H1 (cell line): ENCODE results near the gene ARID1B. TPM values are rescaled to one million over a fixed set of nuclear protein-coding genes. Genes with fewer than 3 reads are reported as not detected.

Experiments
- CTCF ChIA-PET: fragments of 300-600 bp; sonication (Branson Sonifier 250); formaldehyde crosslinking; loops from one replicate; lab custom pipeline; 2021; ENCODE audit not compliant: partially characterized antibody; lab: Charles Lee
- POLR2A ChIA-PET: fragments of 300-600 bp; sonication (Branson Sonifier 250); formaldehyde crosslinking; loops from one replicate; lab custom pipeline; 2021; ENCODE audit warnings: inconsistent platforms; ENCODE audit not compliant: partially characterized antibody; lab: Charles Lee
- DNase-seq, 2 experiments: peaks; one replicate each; pipeline versions ENCODE4 v3.0.0 to v3.0.0-alpha.2; 2010 to 2022; ENCODE audit warnings: low spot score in 2 of 2, low read depth in 1 of 2, mixed read lengths in 1 of 2
- FAIRE-seq: peaks from 2 replicates; lab custom pipeline; 2011; peaks lifted over from hg19 to GRCh38; lab: Jason Lieb, UNC
- H2AFZ ChIP-seq: 2 replicates; pipeline ENCODE4 v1.8.1; 2012; ENCODE audit warnings: low read length, inconsistent platforms
- H2AK5ac ChIP-seq: 2 replicates; pipeline ENCODE4 v1.6.1; 2013; ENCODE audit warnings: low read depth, low read length
- H2BK120ac ChIP-seq: replicated peaks from 2 replicates; pipeline ENCODE3; 2013; ENCODE audit warnings: low read depth, low read length, inconsistent platforms
- H2BK12ac ChIP-seq: 2 replicates; pipeline ENCODE4 v1.6.1; 2013; ENCODE audit warnings: low read depth, low read length
- H2BK15ac ChIP-seq: 2 replicates; pipeline ENCODE4 v1.6.1; 2013; ENCODE audit warnings: low read length
- H2BK20ac ChIP-seq: 2 replicates; pipeline ENCODE4 v1.6.1; 2013; ENCODE audit warnings: low read length
- H2BK5ac ChIP-seq: 2 replicates; pipeline ENCODE4 v1.6.1; 2013; ENCODE audit warnings: low read depth, low read length
- H3K14ac ChIP-seq: 2 replicates; pipeline ENCODE4 v1.6.1; 2013; ENCODE audit warnings: inconsistent platforms; ENCODE audit not compliant: insufficient read length
- H3K18ac ChIP-seq: 2 replicates; pipeline ENCODE4 v1.6.1; 2013; ENCODE audit warnings: low read length; ENCODE audit errors: extremely low read depth
- H3K23ac ChIP-seq: 2 replicates; pipeline ENCODE4 v1.6.1; 2013; ENCODE audit warnings: inconsistent platforms; ENCODE audit not compliant: insufficient read length
- H3K23me2 ChIP-seq: 2 replicates; pipeline ENCODE4 v1.6.1; 2013; ENCODE audit warnings: low read depth, low read length
- H3K27ac ChIP-seq: 2 replicates; pipeline ENCODE4 v1.6.1; 2011; ENCODE audit warnings: low read depth, low read length, inconsistent platforms
- H3K27me3 ChIP-seq, 4 experiments: replicated peaks in 1 of 4; 1 replicate in 1 of 4; 2 replicates in 3 of 4; pipeline versions ENCODE4 v1.6.1 to v1.8.1; 2011 to 2013; ENCODE audit warnings: low read length in 3 of 4, mild to moderate bottlenecking in 3 of 4, inconsistent platforms in 2 of 4, mixed read lengths in 2 of 4, moderate library complexity in 1 of 4; ENCODE audit not compliant: control insufficient read depth in 3 of 4, insufficient read depth in 3 of 4; ENCODE audit errors: extremely low read depth in 1 of 4
- H3K36me3 ChIP-seq, 4 experiments: 2 replicates each; pipeline versions ENCODE4 v1.6.1 to v1.8.1; 2011 to 2013; ENCODE audit warnings: mild to moderate bottlenecking in 4 of 4, low read length in 3 of 4, moderate library complexity in 2 of 4, control low read depth in 1 of 4, inconsistent platforms in 1 of 4; ENCODE audit not compliant: insufficient read depth in 4 of 4, control insufficient read depth in 2 of 4
- H3K4ac ChIP-seq: replicated peaks from 2 replicates; pipeline ENCODE3; 2013; ENCODE audit warnings: low read length, low read depth, mixed read lengths, inconsistent platforms; ENCODE audit not compliant: insufficient read length
- H3K4me1 ChIP-seq, 4 experiments: replicated peaks in 1 of 4; 1 replicate in 1 of 4; 2 replicates in 3 of 4; pipeline versions ENCODE4 v1.6.1 to v1.8.1; 2011 to 2013; ENCODE audit warnings: low read length in 3 of 4, inconsistent platforms in 2 of 4, mixed read lengths in 1 of 4; ENCODE audit not compliant: insufficient read depth in 4 of 4, control insufficient read depth in 3 of 4
- H3K4me2 ChIP-seq, 2 experiments: 2 replicates each; pipeline versions ENCODE4 v1.6.1 to v1.8.1; 2011 to 2013; ENCODE audit warnings: low read depth in 2 of 2, low read length in 2 of 2, control low read depth in 1 of 2, inconsistent platforms in 1 of 2, mild to moderate bottlenecking in 1 of 2; ENCODE audit not compliant: insufficient read depth in 1 of 2
- H3K4me3 ChIP-seq, 4 experiments: fragments of 200-600, 300-600 bp in 1 of 4; sonication (generic), shearing (Covaris generic), sonication (Bioruptor Twin) in 1 of 4; 2 replicates each; pipeline versions ENCODE4 v1.5.1 to v1.8.1; 2011 to 2016; ENCODE audit warnings: low read length in 4 of 4, low read depth in 3 of 4, control low read depth in 2 of 4, inconsistent platforms in 2 of 4, mild to moderate bottlenecking in 2 of 4, mixed read lengths in 1 of 4, moderate library complexity in 1 of 4; ENCODE audit not compliant: insufficient read depth in 2 of 4; ENCODE audit errors: extremely low read depth in 1 of 4
- H3K56ac ChIP-seq: replicated peaks from 2 replicates; pipeline ENCODE3; 2013; ENCODE audit warnings: low read depth, mild to moderate bottlenecking, mixed read lengths, low read length, inconsistent platforms; ENCODE audit not compliant: insufficient read length
- H3K79me1 ChIP-seq: 2 replicates; pipeline ENCODE4 v1.6.1; 2013; ENCODE audit warnings: low read depth, low read length, control low read depth
- H3K79me2 ChIP-seq, 2 experiments: 2 replicates each; pipeline versions ENCODE4 v1.6.1 to v1.8.1; 2012 to 2013; ENCODE audit warnings: low read length in 2 of 2, mild to moderate bottlenecking in 2 of 2, inconsistent platforms in 1 of 2; ENCODE audit not compliant: insufficient read depth in 2 of 2, control insufficient read depth in 1 of 2
- H3K9ac ChIP-seq, 4 experiments: replicated peaks in 1 of 4; 1 replicate in 1 of 4; 2 replicates in 3 of 4; pipeline versions ENCODE4 v1.6.1 to v1.8.1; 2011 to 2013; ENCODE audit warnings: low read depth in 3 of 4, low read length in 3 of 4, control low read depth in 2 of 4, mild to moderate bottlenecking in 2 of 4, moderate library complexity in 2 of 4, inconsistent platforms in 1 of 4; ENCODE audit errors: extremely low read depth in 1 of 4
- H3K9me3 ChIP-seq, 2 experiments: 2 replicates each; pipeline versions ENCODE4 v1.6.1 to v1.8.1; 2012 to 2013; ENCODE audit warnings: mild to moderate bottlenecking in 2 of 2, moderate library complexity in 2 of 2, control low read depth in 1 of 2, inconsistent platforms in 1 of 2, low read depth in 1 of 2, low read length in 1 of 2, mixed read lengths in 1 of 2; ENCODE audit not compliant: insufficient read depth in 2 of 2
- H4K20me1 ChIP-seq, 2 experiments: replicated peaks in 1 of 2; 2 replicates each; pipeline versions ENCODE3 to v1.8.1; 2011 to 2013; ENCODE audit warnings: inconsistent platforms in 2 of 2, low read length in 2 of 2, mild to moderate bottlenecking in 1 of 2; ENCODE audit not compliant: insufficient read depth in 2 of 2, control insufficient read depth in 1 of 2
- H4K5ac ChIP-seq: 2 replicates; pipeline ENCODE4 v1.6.1; 2013; ENCODE audit warnings: low read length, low read depth, mixed read lengths, inconsistent platforms; ENCODE audit not compliant: insufficient read length
- H4K8ac ChIP-seq: 2 replicates; pipeline ENCODE4 v1.8.0; 2013; ENCODE audit warnings: mild to moderate bottlenecking, moderate library complexity, low read length, inconsistent platforms; ENCODE audit not compliant: insufficient read depth; ENCODE audit errors: extremely low read depth
- H4K91ac ChIP-seq: replicated peaks from 2 replicates; pipeline ENCODE3; 2013; ENCODE audit warnings: low read length, mixed read lengths, inconsistent platforms; ENCODE audit not compliant: insufficient read length
- BACH1 ChIP-seq: IDR thresholded peaks from 2 replicates; pipeline ENCODE4 v1.6.1; 2012; ENCODE audit warnings: low read length, improper control_type of control experiment
- BCL11A ChIP-seq, 2 experiments: IDR thresholded peaks; one replicate each; pipeline ENCODE4 v1.6.1; 2011; ENCODE audit warnings: low read depth in 2 of 2, low read length in 2 of 2, mild to moderate bottlenecking in 2 of 2
- BRCA1 ChIP-seq: IDR thresholded peaks from 2 replicates; pipeline ENCODE4 v1.6.1; 2012; ENCODE audit warnings: low read depth, low read length, improper control_type of control experiment
- CBX8 ChIP-seq: fragments of 300-800, 300-1000 bp; sonication (generic); IDR thresholded peaks from 2 replicates; pipeline ENCODE4 v1.7.1; 2016; ENCODE audit warnings: low read depth, low read length, borderline replicate concordance
- CHD1 ChIP-seq: IDR thresholded peaks from 2 replicates; pipeline ENCODE4 v1.6.1; 2012; ENCODE audit warnings: low read depth, low read length, improper control_type of control experiment
- CREB1 ChIP-seq: IDR thresholded peaks from 2 replicates; pipeline ENCODE4 v1.6.1; 2012; ENCODE audit warnings: inconsistent platforms
- EP300 ChIP-seq, 2 experiments: IDR thresholded peaks; 1 replicate in 1 of 2; 2 replicates in 1 of 2; pipeline ENCODE4 v1.6.1; 2011 to 2012; ENCODE audit warnings: low read depth in 2 of 2, low read length in 2 of 2, mild to moderate bottlenecking in 2 of 2, borderline replicate concordance in 1 of 2, inconsistent platforms in 1 of 2, moderate library complexity in 1 of 2
- FOSL1 ChIP-seq: IDR thresholded peaks from 2 replicates; pipeline ENCODE4 v1.6.1; 2011; ENCODE audit warnings: mild to moderate bottlenecking, low read depth, low read length, moderate library complexity; ENCODE audit not compliant: insufficient read depth
- HDAC6 ChIP-seq: IDR thresholded peaks from one replicate; pipeline ENCODE4 v1.7.1; 2012; ENCODE audit warnings: low read depth, mild to moderate bottlenecking, inconsistent platforms, low read length, moderate library complexity
- MAX ChIP-seq: IDR thresholded peaks from 2 replicates; pipeline ENCODE4 v1.6.1; 2012; ENCODE audit warnings: inconsistent platforms
- NANOG ChIP-seq: IDR thresholded peaks from 2 replicates; pipeline ENCODE4 v1.6.1; 2011; ENCODE audit warnings: low read length, low read depth, mild to moderate bottlenecking, inconsistent platforms; ENCODE audit not compliant: insufficient read depth, poor library complexity, severe bottlenecking
- PHF8 ChIP-seq: fragments of 200-600 bp; sonication (generic); conservative IDR thresholded peaks from 2 replicates; pipeline ENCODE4 v1.7.1; 2012; ENCODE audit warnings: low read depth, mild to moderate bottlenecking, inconsistent platforms, low read length, moderate library complexity
- POU5F1 ChIP-seq: IDR thresholded peaks from 2 replicates; pipeline ENCODE4 v1.6.1; 2011; ENCODE audit warnings: low read depth, mild to moderate bottlenecking, low read length, moderate library complexity
- SIX5 ChIP-seq: IDR thresholded peaks from 2 replicates; pipeline ENCODE4 v1.6.1; 2011; ENCODE audit warnings: mild to moderate bottlenecking, low read depth, low read length
- WGBS, 2 experiments: shearing (Covaris generic) in 1 of 2; methylation state at CpG; one replicate each; pipeline versions ENCODE4 v1.1.6 to v1.1.7; 2013 to 2015; ENCODE audit warnings: low lambda C conversion rate in 2 of 2, mixed read lengths in 2 of 2, inconsistent platforms in 1 of 2, low coverage in 1 of 2, missing lambda C conversion rate in 1 of 2; ENCODE audit not compliant: insufficient replicate concordance in 2 of 2, insufficient coverage in 1 of 2, insufficient read length in 1 of 2; ENCODE audit errors: extremely low coverage in 1 of 2, missing lambda C conversion rate in 1 of 2; 5-methylcytosine and 5-hydroxymethylcytosine counted together
- polyA plus RNA-seq, 7 experiments: library from polyadenylated mRNA; depleted of rRNA in 3 of 7; stranded (reverse) in 5 of 7; unstranded in 2 of 7; fragments of >200 nt in 5 of 7; fragments of 200-250 nt in 2 of 7; gene quantifications; 1 replicate in 5 of 7; 2 replicates in 1 of 7; 4 replicates in 1 of 7; pipeline versions ENCODE4 v1.2.1 to v1.2.3, GENCODE V29; 2011 to 2013; ENCODE audit warnings: missing spikeins in 2 of 7, mixed read lengths in 2 of 7
- total RNA-seq: library from RNA; stranded (reverse); fragmentation: NEBNext Ultra II Directional; extraction: Animal tissue kit (Norgen Biotek cat#: 25700); gene quantifications from 2 replicates; pipeline ENCODE4 v1.2.1, GENCODE V29; 2021

ARID1B gene
- total and polyA plus RNA-seq, 2 of the 8 experiments (the other 6 are each of a cell fraction or from before 2014, with no cell fraction given) = 24.3 to 70.3 TPM

- Histone ChIP-seq H2AK5ac (no peak overlapping the region), H3K18ac (no peak overlapping the region), H2BK20ac (no peak overlapping the region), H3K9me3 (no peaks in the 10 kb centered on the region), H2BK120ac (no peak overlapping the region), H3K14ac (no peak overlapping the region), H3K79me2 (no peaks in the 10 kb centered on the region), H3K4ac (no peak overlapping the region), H3K4me1 (no peaks in the 10 kb centered on the region), H3K56ac (no peak overlapping the region), H4K20me1 (no peaks in the 10 kb centered on the region), H3K9ac (no peak overlapping the region), H3K27me3 (no peaks in the 10 kb centered on the region), H2BK12ac (no peak overlapping the region), H3K23ac (no peak overlapping the region), H4K5ac (no peak overlapping the region), H2BK5ac (no peak overlapping the region), H3K79me1 (no peaks in the 10 kb centered on the region), H3K27ac (no peak overlapping the region), H4K8ac (no peak overlapping the region), H3K36me3 (peaks cover 7 to 77% (median 38%) of the 10 kb centered on the region in 4 experiments), H2AFZ (no peak overlapping the region), H3K4me2 (no peak overlapping the region), H4K91ac (no peak overlapping the region), H3K4me3 (no peak overlapping the region), H2BK15ac (no peak overlapping the region), H3K23me2 (no peaks in the 10 kb centered on the region)
- 98% methylated on average over 17 of the region's 17 CpGs; no CpG with 5 or more reads in 1 of the 2 experiments for WGBS, 2 experiments
- CTCF ChIA-PET = interaction anchor here (0.6 to 1.0 kb wide), 2 partner anchors 16 to 17 kb away, joined by 3 to 4 read pairs; no protein-coding TSS in a partner anchor
- no peak for TF ChIP-seq SIX5
- no peak for TF ChIP-seq CHD1
- no peak for TF ChIP-seq HDAC6
- no peak for TF ChIP-seq CREB1
- no peak for TF ChIP-seq MAX
- no peak for TF ChIP-seq BACH1
- TF ChIP-seq PHF8 = no peak
- TF ChIP-seq BRCA1 = no peak
- TF ChIP-seq POU5F1 = no peak
- no peak for TF ChIP-seq EP300 (IDR thresholded peaks at IDR 0.05; ENCODE audit: borderline replicate concordance in 1 of 2, low read depth in 2 of 2, low read length in 2 of 2)
- TF ChIP-seq BCL11A (IDR thresholded peaks at IDR 0.05; ENCODE audit: low read depth in 2 of 2, low read length in 2 of 2) = no peak
- no peak for TF ChIP-seq CBX8
- no peak for TF ChIP-seq NANOG
- TF ChIP-seq FOSL1 = no peak
- DNase-seq (no peak), FAIRE-seq (no peak)
- POLR2A ChIA-PET = no interaction called here
Measured at GRCh38 chr6:157201083-157201482, 423.9 kb downstream of the ARID1B start.
